GM15510 (cell line): ENCODE data around the gene PIH1D1.
A peak's percentile ranks its signal among the peaks of the same experiment; 100 is the strongest.

Experiments used
- POLR2A ChIP-seq: IDR thresholded peaks from 3 replicates; pipeline ENCODE4 v1.6.1; 2011; ENCODE audit warnings: borderline replicate concordance; ENCODE audit not compliant: insufficient read length; ENCODE audit errors: extremely low read depth

PIH1D1 gene

GRCh38 chr19:49451430-49452181 lies at the start of gene PIH1D1:
PIH1D1 (minus strand) TSS chr19:49451814; CDS start chr19:49451574, 240 bp downstream.
- TF ChIP-seq POLR2A: peak; percentile 69

- no peak for TF ChIP-seq POLR2A
Observed at GRCh38 chr19:49499030-49499670, 47.5 kb upstream of the PIH1D1 start.

GRCh38 chr19:49498475-49498874 lies 46.9 kb upstream of the PIH1D1 start:
- no peak for TF ChIP-seq POLR2A

- no peak for TF ChIP-seq POLR2A
Observed at GRCh38 chr19:49497789-49498103, 46.1 kb upstream of the PIH1D1 start.

DNA sequence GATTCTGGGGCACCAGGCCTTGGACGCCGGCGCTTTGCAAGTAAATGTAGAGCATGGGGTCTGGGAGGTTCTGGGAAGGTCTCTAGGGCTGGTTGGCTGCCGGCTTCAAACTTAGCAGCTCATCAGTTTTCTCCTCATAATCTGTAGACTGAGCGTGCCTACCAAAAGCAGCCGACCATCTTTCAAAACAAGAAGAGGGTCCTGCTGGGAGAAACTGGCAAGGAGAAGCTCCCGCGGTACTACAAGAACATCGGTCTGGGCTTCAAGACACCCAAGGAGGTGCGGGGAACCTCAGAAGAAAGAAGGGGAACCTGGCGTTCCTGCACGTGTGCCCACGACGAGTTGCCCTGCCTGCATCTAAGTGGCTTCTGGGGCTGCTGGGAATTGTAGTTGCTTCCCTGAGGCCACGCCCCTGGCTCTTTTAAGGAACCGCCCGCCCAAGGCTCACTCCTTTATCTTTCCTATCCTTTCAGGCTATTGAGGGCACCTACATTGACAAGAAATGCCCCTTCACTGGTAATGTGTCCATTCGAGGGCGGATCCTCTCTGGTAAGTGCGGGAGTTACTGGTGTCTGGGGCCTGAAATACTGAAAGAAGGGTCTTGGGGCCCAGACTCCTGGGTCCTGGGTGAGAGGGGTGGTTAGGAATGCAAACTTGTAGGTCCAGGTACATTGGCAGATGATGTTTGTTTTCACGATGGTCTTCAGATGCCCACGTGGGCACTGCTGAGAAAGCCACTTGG lies 45.6 kb upstream of the PIH1D1 start:
- peak; percentile 46 for TF ChIP-seq POLR2A

DNA sequence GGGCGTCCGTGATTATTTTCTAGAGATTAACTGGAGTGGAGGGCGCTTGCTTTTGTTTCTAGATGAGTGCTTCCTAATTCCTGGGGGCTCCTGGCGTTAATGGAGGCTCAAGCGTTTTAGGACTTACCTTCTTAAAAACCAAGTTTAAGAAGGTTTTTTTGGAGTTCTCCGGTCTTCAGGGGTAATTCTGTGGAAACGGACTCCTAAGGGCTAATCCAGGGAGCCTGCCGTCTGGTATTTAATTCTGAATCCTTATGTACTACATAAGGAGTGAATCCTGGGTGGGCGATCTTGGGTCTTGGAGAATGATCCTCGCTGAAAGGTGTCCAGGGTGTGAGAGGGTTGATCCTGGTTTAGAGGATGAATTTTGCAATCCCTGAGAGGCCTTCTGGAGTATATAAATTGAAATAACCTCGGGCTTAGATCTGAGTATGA lies 45.0 kb upstream of the PIH1D1 start:
- no peak for TF ChIP-seq POLR2A

- TF ChIP-seq POLR2A: peak; percentile 49
Observed at GRCh38 chr19:49492573-49493405, 41.2 kb upstream of the PIH1D1 start.

DNA sequence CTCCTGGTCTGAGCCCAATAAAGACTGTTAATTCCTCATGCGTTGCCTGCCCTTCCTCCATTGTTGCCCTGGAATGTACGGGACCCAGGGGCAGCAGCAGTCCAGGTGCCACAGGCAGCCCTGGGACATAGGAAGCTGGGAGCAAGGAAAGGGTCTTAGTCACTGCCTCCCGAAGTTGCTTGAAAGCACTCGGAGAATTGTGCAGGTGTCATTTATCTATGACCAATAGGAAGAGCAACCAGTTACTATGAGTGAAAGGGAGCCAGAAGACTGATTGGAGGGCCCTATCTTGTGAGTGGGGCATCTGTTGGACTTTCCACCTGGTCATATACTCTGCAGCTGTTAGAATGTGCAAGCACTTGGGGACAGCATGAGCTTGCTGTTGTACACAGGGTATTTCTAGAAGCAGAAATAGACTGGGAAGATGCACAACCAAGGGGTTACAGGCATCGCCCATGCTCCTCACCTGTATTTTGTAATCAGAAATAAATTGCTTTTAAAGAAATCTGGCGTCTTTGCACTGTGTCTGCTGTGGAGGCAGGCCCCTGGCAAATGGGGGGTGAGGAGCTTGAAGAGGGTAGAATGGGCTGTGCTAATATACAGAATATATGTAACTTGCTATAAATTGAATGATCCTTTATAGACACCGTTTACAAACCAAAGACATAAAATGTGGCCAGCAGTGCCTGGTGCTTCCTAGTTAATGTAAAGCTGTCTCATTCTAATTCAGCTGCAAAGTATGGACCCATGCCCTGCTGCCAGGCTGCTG lies 40.4 kb upstream of the PIH1D1 start:
- no peak for TF ChIP-seq POLR2A

DNA sequence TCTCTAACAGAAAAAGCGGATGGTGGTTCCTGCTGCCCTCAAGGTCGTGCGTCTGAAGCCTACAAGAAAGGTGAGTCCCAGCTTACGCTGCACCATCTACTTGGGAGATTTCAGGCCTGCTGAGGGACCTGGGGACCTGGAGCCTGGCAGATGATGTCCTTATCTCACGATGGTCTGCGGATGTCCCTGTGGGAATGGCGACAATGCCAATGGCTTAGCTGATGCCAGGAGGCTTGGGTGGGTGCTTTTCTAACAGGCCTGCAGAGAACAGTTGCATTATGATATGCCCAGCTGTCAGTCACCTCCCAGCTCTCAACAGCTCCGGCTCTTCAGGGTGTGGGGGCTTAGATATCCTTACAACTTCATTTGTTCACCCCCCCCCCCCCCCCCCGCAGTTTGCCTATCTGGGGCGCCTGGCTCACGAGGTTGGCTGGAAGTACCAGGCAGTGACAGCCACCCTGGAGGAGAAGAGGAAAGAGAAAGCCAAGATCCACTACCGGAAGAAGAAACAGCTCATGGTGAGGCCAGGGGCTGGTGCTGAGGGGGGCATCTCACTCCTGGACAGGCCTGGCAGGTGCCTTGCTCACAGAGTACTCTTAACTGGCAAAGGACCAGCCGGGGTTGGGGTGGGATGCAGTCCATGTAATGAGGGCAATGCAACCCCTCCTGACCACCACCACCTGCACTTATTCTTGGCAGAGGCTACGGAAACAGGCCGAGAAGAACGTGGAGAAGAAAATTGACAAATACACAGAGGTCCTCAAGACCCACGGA lies 39.6 kb upstream of the PIH1D1 start:
- no peak for TF ChIP-seq POLR2A

DNA sequence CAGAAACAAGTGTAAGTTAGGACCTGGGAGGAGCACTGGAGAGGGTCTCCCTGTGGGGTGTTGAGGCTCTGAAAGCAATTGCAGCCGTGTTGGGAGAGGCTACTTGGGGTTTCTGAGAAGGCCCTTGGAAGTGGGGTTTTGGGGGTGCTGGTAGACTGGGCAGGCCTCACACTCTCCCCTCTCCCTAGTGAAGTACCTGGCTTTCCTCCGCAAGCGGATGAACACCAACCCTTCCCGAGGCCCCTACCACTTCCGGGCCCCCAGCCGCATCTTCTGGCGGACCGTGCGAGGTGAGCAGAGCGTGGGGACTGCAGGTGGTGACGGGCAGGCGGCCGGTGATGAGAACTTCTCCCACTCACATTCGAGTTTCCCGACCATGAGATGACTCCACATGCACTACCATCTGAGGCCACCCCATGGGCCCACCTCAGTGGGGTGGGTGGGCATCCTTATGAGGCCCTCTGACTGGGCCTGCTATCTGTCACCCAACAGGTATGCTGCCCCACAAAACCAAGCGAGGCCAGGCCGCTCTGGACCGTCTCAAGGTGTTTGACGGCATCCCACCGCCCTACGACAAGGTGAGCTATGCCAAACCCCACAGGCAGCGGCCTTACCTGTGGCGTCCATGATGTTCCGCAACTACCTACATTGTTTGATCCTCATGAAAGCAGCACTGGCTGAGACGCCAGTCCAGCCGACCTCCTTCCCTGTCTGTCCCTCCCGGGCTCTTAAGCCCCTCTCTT lies 38.8 kb upstream of the PIH1D1 start:
- no peak for TF ChIP-seq POLR2A

- TF ChIP-seq POLR2A: no peak
Observed at GRCh38 chr19:49489601-49490167, 38.1 kb upstream of the PIH1D1 start.

DNA sequence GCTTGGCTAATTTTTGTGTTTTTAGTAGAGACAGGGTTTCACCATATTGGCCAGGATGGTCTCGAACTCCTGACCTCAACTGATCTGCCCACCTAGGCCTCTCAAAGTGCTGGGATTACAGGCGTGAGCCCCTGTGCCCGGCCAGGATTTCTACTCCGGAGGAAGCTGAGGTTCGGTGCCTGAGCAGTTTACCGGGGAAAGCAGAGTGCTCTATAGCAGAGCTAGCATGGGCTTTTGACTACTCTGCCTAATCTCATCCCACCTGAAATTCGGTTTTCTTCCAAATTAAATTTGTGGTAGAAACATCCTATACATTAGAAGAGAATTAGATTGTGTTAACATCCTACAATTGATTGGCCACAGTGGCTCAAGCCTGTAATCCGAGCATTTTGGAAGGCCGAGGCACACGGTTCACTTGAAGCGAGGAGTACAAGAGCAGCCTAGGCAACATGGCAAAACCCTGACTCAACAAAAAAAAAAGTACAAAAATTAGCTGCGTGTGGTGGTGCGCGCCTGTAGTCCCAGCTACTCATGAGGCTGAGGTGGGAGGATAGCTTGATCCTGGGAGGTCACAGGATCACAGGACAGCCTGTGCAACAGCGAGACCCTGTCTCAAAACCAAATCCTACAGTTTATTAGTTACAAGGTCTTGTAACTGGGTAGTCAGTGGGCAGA lies 37.4 kb upstream of the PIH1D1 start:
- TF ChIP-seq POLR2A: no peak
